IPS-NIHi7 (cell line): Measurements from ENCODE around the gene MMP24OS.

Source experiments
- DNase-seq: peaks from one replicate; pipeline ENCODE4 v3.0.0; 2012; ENCODE audit warnings: mixed read lengths; ENCODE audit errors: extremely low spot score

The MMP24OS gene

GRCh38 chr20:35306931-35307517 lies 29.1 kb upstream of the MMP24OS start:
- peak; percentile 84 for DNase-seq

DNA sequence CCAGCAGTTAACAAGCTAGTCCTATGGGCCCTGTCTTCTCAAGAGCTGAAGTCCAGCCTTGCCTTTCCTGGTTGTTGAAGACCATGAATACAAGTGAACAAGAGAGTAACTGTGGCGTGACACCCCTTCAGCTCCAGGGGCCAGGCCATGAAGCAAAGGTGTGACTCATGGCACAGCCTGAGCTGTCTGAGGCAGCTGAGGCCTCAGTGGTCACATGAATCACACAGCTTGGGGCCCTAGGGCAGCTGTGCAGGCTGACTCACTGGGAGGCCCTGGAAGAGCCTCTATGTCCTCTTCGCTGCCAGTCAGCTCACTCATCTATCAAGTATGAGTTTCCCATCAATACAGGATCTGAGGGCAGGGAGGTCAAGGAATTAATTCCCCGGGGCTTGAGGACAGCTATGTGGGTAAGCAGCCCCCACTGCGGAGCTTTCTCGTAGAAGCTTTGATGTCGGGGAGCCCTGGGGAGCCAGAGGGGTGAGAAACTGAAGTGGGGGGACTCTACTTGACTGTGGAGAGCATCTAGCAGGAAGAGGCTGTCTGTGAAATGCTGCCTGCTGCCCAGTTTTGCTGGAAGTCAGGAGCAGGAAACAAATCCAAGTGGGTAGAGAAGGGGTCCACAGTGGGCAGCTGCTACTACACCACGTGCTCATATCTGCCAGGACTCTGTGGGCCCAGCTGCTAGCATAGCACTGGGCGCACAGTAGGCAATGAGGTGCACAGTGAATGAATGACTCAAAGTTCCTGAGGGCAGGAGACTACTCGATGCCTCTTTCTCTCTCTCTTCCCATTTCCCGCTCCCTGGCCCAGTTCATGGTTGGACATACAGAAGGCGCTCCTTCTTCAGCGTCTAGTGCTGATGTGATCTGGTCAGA lies 28.0 kb upstream of the MMP24OS start:
- DNase-seq, result peak; percentile 32

DNA sequence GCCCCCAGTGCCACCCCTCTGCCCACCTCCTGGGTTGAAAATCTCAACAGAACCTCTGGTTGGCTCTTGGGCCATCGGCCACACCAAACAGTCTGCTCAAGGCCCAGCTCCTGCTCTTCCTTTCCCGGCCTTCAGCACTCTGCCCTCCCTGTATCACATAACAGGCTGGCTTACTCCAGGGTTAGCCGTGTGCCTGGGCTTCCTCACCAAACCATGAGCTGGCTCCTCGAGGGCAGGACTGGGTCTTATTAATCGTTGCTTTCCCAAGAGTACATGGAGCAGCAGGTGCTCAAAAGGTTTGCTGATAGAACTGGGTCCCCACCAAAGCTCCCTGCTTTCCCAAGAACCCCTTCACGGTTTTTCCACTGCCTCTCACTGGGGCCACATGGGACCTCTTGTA lies 27.0 kb upstream of the MMP24OS start:
- DNase-seq, result no peak

- peak; percentile 94 for DNase-seq
These were observed 26.0 kb upstream of the MMP24OS start for GRCh38 chr20:35303735-35304491.

GRCh38 chr20:35303382-35303734 lies 25.4 kb upstream of the MMP24OS start:
- DNase-seq, result no peak

DNA sequence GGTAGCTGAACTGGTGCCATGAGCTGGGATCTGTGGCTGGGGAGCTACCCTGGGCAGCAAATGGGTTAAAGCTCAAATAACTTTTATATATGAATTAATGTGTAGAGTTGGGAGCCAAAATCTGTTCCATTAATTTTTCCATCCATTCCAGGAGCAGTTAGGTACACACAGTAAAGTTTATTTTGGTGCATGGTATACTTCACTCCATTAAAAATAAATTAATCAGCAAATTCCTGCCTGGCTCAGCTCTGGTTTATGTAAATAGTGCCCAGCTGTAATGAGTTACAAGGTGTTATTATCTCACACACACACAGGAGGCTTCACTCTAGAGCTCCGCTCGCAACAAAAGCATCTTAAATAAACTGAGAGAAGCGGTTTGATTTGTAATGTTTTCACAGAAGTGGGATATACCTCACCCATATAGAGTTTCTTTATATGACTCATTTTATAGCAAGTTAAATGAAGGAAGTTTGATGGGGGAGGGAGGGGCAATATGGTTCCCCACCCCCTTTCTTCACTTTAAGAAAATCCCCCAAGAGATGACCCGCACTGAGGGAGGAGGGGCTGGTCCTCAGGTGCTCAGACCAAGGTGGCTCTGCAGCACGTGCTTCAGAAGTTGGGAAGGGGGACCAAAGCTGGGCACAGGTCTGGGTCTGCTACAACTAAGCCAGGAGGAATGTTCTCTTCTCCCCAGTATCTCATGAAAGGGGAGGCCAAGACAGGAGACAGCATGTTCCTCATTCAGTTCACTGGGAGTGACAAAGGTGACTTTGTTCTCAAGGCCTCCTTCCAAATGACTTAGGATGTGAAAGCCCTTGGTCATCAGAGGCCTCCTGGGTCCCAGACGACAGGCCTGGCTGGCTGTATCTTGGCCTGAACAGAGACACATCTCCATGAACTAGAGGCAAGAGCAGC lies 24.8 kb upstream of the MMP24OS start:
- DNase-seq, result no peak

- DNase-seq, result no peak
These were observed 23.5 kb upstream of the MMP24OS start for GRCh38 chr20:35301426-35301825.

GRCh38 chr20:35300469-35301262 lies 22.7 kb upstream of the MMP24OS start:
- no peak for DNase-seq

- no peak for DNase-seq
These were observed 21.9 kb upstream of the MMP24OS start for GRCh38 chr20:35299780-35300179.

DNA sequence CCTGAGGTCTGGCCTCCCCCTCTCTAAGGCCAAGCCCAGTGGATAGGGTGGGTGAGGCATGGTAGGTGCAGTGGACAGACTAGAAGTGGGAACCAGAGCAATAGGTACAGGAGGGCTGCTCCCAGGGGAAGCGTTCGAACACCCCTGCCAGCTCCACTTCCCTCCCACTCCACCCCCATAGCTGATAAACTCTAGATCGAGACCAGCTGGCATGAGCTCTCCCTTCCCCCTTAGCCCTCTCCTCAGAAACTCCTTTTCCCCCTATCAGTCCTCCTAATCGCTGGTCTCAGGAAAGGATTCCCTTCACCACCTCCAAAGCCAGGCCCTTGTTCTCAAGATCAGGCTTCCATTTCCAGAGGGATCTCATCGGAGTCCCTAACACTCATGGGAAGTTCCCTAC lies 20.3 kb upstream of the MMP24OS start:
- no peak for DNase-seq

GRCh38 chr20:35297740-35298139 lies 19.8 kb upstream of the MMP24OS start:
- no peak for DNase-seq

DNA sequence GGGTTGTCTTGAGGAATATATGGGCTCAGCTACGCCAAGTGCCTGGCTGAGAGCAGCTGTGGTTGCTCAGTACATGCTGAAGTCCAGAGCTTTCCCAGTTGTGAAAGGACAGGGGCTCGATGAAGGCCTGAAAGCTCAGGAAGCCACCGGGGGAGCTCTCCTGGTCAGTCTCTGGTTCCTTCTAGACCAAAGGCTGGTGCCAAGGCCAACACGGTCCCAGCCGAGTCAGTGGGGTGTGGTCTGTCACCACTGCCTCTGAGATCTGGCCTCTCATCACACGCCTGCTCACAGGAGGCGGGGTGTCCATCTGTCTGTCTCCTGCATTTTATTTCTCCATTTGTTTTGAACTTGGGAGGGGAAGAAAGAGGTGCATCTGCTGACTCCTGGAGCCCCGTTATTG lies 19.2 kb upstream of the MMP24OS start:
- no peak for DNase-seq

- no peak for DNase-seq
These were observed 18.2 kb upstream of the MMP24OS start for GRCh38 chr20:35296101-35296554.

GRCh38 chr20:35295674-35296073 lies 17.8 kb upstream of the MMP24OS start:
- no peak for DNase-seq

DNA sequence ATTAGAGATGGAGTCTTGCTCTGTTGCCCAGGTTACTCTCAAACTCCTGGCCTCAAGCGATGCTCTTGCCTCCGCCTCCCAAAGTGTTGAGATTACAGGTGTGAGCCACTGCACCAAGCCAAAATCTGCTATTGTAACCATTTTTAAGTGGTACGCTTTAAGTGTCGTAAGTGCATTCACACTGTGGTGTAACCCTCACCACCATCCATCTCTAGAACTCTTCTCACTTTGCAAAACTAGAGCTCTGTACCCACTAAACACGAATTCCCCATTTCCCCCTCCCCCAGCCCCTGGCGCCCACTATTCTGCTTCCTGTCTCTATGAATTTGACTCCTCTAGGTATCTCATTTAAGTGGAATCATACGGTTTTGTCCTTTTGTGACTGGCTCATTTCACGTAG lies 17.1 kb upstream of the MMP24OS start:
- no peak for DNase-seq

- no peak for DNase-seq
These were observed 16.4 kb upstream of the MMP24OS start for GRCh38 chr20:35294293-35294685.

DNA sequence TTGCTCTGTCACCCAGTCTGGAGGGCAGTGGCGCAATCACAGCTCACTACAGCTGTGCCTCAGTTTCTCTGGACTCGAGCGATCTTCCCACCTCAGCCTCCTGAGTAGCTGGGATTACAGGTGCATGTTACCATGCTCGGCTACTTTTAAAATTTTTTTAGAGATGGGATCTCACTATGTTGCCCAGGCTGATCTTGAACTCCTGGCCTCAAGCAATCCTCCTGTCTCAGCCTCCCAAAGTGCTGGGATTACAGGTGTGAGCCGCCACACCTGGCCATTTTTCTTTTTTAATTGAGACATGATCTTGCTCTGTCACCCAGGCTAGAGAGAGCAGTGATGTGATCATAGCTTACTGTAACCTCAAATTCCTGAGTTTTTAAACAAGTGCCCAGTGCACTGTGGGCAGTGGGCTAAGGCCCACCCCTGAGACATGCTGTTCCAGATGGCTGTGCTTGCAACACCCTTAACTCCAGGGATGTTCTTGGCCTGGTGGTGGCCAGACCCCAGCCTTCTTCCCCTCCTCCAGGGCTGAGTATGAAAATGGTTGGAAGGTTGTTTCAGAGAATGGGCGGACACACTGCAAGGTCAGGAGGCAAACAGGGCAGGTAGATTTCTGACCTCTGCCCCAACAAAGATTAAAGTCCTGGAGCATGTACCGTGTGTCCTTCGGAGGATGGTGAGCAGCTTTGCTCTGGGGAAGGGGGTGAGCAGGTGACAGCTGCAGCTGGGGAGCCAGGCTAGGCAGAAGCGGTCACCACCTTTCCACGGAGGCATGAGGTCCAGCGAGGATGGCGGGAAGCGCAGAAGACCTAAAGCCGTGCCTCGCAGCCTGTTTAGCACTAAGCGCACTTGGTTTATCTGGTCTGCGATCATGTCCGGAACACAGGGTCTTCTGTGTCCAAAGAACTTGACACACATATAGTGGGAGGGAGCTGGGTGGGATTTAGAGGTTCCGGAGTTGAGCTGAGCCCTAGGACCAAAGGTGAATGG lies 15.7 kb upstream of the MMP24OS start:
- DNase-seq, result no peak

DNA sequence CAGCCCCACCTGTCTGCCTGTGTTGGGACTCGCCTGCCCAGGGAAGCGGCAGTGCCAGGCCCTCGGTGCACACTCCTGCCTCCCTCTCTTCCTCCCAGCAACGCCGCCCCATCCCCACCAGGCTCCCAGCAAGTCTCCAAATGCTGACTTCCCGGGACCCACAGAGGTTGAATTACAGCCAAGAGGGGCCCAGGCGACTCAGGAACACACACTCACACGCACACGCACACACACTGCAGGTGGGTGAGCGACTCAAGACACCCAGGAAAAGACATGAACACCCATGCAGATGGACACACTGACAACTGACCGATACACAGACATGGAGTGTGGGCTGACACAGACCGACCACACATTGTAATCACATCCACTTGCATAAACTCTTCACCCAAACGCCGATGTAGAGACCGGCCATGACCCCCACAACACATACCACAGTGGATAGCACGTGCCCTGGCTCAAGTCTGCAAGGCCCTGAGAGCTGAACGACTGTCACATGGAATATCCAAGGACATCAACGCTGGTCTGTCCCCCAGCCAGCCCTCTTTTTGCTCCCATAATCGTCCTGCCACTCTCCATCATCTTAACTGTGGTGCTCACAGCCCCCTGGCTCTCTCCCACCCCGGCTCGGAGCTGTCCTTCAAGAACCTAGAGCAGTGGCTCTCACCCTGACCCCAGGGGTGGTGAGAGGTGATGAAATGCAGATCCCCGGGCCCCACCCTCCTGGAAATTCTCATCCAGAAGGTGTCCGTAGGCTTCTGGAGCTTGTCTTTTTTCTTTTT lies 14.8 kb upstream of the MMP24OS start:
- no peak for DNase-seq
